HG03558 (cell line): ENCODE measurements around the gene CARS2.
"Not testable (repeated sequence)": the region's sequence is repeated elsewhere in the genome, so short reads cannot be mapped to it uniquely, and the experiment has no call there.

ENCODE experiments used
- ATAC-seq: cut with Tn5 transposase; IDR thresholded peaks from one replicate; pipeline ENCODE4 v1.9.1; 2021; ENCODE audit warnings: moderate number of reproducible peaks; ENCODE audit not compliant: unreplicated experiment; ENCODE audit errors: extremely low read depth

The CARS2 gene

DNA sequence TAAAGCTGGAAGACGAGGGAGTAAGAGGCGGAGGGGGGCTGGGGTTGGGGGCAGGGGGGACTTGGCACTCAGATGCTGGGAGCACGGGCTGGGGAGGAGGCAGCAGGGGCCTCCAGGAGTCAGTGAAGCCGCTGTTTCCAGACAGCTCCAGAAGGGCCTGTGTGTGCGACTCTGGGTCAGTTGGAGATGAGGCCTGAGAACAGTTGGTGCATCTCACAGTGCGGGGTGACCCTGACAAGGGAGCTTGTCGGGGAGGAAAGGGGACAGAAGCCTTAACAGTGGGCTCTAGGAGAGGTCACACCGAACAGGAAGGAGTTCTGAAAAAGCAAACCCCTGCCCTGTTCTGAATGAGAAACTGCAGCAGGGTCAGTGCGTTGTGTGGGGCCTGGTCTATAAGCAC, 79.4 kb downstream of the CARS2 start:
- ATAC-seq = no peak

DNA sequence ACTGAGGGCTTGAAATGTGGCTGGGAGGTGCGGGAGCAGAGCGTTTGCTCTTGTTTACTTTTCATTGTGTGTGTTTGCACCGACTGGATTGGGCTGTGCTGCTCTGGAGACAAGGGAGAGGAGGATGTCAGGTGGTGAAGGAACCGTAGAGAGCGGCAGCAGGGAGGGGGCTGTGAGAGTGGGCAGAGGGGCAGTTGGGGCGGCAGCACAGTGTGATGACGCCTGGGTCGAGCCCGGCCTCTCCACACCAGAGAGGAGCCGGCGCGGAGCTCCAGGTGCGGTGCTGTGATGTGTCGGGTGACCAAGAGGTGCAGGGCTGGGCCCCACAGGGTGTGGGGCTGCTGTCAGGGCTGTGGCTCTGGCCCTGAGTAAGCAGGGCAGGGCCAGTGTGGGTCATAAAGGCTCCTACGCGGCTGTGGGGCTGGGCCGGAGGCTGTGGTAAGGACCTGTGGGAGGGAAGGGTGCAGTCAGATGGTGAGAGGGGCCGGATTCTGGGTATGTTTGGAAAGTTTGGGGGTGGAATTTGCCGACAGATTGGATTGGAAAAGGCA, 80.1 kb downstream of the CARS2 start:
- no peak for ATAC-seq

DNA sequence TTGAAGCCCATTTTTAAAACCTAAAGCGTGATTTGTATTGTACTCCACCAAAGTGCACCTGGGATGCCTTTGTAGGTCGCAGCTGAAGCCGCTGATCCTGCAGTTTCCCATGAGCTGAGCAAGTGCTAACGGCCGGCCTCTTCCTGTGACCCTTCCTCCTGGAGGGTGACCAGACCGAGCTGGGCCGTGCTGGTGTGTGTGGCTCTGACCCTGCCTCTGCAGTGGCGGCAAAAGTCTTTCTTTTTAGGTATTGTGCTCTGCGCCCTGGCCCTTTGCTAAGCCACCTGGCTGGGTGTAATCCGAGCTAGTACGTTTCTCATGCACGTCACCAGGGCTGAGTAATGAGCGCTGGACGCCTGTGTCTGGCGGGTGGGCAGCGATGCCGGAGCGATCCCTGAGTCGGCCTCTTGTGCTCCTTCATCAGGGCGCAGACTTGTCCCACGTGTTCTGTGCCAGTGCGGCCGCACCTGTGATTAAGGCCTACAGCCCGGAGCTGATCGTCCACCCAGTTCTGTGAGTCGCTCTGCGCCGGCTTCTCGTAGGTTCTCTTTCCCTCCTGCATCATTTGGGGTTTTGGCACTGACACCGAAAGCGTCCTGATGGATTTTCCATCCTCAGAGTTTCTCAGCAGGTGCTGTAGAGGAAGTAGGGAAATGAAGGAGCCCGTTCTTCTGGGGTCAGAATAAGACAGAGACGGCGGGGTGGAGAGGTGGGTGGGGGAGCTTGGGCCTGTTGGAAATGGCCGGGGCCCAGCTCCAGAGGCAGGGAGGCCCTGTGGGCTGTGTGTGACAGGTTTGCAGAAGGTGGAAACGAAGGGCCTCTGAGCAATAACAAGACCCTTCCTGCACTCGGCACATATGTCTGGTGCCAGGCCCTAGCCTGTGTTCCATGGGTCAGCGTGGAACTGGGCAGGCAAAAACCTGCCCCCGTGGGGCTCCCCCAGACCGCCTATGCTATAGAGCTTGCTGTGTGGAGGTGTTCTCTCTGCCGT, 80.9 kb downstream of the CARS2 start:
- no peak for ATAC-seq

DNA sequence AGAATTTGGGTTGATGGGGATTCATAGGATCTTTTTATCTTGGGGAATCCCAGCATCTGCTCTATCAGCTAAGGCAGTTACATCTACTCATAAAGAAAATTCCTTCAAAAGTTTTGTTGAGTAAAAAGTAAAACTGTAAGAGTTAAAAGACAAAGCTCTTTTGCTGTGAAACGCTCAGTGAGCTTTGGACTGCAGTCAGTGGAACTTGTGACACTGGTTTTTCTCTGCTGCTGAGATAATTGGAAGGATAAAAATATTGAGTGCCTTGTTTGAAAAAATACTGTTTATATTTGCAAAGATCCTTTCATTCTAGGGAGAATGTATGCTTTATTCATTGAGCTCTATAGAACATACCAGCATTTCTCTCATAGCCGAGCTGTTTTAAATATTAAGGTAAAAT, 85.3 kb downstream of the CARS2 start:
- ATAC-seq = no peak

DNA sequence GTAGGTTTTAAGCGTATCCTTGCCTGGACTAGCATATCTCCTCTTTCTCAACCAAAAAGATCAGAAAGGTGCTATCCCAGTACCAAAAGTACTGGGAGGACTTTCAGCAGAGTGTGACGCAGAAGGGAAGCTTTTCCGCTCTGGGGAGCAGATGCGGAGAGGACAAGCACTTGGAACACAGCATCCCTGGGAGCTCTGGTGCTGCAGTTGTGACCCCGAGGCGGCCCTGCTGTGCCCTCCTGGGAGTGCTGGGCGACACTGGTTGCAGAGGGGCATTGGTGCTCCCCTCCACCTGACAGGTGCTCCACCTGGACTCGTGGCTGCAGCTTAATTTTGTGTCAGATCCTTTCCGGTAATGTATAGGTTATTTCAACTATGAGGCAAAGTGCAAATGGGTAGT, 87.1 kb downstream of the CARS2 start:
- no peak for ATAC-seq

DNA sequence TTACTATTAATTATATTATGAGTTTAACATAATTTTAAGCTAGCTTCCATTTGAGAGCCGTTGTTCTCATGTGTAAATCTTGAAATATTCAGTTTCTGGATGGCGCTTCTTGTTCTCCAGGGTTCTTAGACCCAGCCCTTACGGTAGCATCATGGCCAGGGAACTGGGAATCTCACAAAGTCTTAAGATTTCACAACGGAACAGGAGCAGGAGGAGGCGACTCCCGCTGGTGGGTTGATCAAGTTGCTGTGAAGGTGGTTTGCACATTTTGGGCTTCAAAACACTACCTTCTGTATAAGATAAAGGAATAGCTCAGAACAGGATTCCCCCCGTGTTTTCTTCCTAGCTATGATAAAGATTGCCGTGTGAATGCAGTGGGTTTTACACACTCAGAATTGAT, 87.7 kb downstream of the CARS2 start:
- no peak for ATAC-seq

DNA sequence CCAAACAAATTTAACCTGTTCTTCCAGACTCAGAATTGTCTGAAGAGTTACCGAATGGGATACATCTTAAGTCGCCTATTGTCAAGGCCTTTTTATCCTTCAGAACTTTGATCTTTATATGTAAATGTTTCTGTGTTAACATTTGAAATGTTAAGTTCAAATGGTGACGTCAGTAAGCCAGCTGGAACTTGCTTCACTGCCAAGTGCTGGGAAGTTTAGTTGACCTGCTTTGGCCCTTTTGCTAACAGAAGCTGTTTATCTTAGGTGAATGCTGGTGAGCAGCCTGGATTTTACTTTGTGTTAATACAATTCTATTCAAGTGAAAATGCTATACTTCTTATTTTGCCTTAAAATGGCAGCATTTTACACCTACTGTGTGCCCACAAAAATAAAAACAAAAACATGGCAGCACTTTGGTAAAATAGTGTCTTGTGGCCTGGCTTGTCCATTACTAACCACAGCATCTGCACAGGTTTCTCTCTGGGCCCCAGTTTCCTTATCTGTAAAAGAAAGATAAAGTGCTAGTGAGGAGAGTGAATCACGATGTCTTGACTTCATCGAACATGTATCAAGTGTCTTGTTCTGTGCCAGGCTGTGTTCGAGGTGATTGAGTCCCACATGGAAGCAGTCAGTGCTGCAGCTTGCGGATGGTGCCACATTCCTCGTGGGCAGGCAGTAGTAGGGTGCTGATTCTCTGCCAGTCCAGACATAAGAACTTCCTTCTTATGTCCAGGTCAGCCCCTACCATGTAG, 88.4 kb downstream of the CARS2 start:
- ATAC-seq = no peak

DNA sequence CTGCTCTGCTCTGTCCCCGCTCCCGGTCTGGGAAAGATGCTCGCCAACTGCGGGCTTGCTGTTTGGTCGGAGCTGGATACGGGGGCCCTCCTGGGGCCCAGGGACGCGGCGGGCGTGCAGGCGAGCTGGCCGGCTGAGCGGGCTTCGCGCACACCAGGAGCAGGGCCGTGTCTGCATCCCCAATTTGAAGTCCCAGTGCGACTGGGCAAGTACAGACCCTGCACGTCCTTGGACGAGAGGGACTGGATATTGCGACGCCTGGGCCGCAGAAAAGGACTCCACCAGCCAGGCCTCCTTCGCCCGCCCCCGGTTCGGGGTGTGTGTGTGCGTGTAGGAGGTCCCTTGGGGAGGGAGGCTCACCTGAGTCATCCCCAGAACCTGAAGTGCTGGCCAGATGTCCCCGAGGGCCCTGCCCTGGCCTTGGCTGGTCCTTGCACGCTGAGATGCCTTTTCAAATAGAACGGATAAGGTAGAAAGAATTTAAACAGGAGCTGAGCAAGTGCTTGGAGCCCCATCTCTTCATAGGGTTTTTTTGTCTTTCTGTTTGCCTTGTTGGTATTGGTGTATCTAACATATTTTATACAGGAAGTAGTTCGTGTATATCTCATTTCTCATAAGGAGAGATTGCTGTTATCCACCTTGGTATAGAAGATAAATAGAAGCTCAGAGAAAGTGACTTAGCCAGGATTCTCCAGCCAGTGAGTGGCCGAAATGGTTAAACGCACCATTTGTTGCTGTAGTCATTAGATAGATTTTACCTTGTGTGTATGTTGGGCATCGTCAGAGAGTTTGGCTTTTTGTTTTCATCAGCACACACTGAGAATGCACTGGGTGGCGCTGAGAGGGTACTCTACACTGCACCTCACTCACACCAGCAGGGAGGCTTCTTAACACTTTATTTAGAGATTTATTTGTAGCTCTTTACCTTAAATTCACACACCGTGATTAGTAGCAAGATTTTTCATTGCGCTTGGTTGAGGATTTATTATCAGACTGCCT, 89.5 kb downstream of the CARS2 start:
- ATAC-seq = no peak

DNA sequence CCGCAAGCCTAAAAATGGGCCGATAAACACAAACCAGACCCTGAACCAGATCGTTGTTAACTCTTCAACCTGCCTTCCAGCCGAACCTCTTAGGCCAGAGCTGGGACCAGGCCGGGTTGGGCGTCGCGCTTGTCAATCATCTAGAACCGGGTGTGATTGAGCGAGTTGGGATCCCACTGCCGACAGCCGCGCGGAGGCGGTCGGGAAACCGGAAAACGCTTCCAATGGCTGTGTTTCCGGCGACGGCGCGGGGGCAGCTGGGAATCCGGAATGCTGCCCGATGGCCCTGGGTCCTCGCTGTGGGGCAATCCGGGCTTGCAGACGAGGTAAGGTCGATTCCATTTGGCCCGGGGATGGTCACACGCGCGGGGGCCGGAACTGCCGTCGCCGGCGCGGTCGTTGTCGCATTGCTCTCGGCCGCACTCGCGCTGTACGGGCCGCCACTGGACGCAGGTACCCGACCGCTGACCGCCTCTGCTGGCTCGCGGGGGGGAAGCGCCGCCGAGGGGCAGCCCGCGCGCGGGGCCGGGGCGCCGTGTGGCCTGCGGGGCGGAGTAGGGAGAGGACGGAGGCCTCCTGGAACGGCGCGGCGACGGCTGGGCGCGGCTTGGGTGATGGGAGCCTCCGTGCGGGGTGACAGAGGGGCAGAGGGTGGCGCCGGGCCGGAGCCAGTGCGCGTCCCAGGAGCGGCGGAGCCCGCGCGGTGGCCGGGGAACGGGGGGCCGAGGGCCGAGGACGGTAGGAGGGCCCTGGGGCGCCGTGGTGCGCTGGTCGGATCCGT, 90.4 kb downstream of the CARS2 start, which contains the start of gene NAXD:
Gene NAXD (plus strand): TSS at position 224 of the 781 bp plus-strand sequence. CDS start 57 bp downstream, at position 281.
- ATAC-seq = peak; percentile 50

DNA sequence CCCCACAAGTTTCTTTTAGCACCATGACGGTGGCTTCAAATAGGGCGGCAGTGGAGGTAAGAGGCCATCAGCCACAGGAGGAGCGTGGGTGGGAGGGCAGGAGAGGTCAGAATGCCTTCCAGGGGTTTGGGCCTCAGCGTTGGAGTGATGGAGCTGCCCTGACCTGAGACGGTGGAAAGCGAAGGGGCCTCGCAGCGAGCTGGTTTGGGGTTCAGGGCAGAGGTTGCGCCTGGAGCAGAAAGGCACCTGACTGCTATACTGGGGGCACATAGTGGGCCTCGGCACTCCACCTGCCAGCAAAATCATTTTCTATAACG, 91.0 kb downstream of the CARS2 start:
- no peak for ATAC-seq

DNA sequence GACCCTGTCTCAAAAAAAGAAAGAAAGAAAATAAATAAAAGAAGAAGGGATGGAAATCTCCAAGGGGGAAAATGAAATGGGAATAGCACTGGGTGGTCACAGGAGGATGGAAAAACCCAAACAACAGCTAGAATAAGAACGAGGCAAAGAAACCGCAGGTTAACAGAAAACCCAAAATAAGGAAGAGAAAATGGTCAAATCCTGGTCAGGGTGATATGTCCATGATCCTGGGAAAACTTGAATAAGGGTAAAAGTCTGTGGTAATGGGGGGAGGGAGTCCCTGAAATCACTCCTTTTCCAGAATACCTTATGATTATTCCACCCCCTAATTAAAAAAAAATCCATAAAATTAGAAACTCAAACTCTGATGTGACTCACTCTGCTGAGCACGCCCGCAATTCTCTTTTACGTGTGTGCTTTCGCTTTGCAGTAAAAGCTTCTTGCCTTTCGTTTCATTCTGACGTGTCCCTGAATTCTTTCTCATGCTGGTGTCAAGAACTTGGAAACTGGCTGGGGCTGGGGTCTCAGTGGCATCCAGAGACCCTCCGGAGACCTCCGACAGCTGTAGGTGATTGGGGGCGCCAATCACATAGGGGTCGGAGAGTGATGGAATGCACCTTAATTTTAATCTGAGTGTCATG, 94.8 kb downstream of the CARS2 start:
- no peak for ATAC-seq

DNA sequence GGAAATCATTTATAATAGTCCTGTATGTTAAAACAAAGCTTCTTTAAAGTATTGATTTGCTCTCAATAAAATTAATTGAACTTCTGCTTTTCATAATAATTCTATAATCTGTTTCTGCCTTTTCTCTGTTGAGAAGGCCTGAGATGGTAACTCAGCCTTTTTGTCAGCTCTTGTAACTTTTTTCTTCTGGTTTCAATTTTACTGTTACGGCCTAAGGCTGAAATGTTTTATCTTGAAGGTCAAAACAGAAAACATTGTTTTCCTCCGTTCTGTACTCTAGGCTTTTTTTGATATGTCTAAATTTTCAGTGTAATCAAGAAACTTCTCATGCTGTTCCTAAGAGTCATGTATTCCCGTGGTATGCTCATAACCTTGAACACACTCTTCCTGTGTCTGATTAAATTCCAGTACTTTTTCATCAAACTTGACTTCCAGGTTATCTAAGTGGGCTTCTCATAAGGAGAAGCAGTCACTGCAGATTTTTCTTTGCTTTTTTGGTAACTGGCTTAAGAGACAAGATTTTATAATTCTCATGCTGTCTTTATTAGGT, 98.2 kb downstream of the CARS2 start:
- no peak for ATAC-seq

DNA sequence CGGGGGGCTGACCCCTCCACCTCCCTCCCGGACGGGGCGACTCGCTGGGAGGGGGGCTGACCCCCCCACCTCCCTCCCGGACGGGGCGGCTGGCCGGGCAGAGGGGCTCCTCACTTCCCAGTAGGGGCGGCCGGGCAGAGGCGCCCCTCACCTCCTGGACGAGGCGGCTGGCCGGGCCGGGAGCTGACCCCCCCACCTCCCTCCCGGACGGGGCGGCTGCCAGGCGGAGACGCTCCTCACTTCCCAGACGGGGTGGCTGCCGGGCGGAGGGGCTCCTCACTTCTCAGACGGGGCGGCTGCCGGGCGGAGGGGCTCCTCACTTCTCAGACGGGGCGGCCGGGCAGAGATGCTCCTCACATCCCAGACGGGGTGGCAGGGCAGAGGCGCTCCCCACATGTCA, 99.6 kb downstream of the CARS2 start:
- not testable (repeated sequence) for ATAC-seq

DNA sequence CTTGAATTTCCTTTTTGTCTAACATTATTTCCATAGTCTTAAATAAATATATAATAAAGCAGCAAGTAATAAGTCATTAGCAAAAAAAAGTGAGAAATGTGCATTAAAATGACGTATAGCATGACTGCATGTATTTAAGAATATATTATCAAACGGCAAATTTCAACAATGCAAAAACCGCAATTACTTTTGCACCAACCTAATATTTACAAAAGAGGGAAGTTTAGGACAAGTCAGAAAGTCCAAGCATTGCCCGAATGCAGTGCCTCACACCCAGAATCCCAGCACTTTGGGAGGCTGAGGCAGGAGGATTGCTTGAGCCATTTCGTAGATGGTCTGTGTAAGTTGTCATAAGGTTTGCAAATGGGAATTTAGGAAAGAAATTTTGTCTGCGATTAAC, 100.8 kb downstream of the CARS2 start:
- no peak for ATAC-seq

DNA sequence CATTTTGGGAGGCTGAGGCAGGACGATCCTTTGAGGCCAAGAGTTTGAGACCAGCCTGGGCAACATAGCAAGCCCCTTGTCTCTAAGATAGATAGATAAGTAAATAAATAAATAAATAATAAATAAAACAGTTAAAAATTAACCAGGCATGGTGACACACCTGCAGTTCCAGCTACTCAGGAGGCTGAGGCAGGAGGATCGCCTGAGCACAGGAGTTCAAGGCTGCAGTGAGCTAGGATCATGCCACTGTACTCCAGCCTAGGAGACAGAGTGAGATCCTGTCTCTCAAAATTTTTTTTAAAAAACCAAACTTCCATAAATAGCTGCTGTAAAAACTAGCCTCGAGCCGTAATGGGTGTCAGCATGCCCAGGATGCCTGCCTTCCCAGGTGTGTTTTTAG, 104.9 kb downstream of the CARS2 start:
- ATAC-seq = no peak

DNA sequence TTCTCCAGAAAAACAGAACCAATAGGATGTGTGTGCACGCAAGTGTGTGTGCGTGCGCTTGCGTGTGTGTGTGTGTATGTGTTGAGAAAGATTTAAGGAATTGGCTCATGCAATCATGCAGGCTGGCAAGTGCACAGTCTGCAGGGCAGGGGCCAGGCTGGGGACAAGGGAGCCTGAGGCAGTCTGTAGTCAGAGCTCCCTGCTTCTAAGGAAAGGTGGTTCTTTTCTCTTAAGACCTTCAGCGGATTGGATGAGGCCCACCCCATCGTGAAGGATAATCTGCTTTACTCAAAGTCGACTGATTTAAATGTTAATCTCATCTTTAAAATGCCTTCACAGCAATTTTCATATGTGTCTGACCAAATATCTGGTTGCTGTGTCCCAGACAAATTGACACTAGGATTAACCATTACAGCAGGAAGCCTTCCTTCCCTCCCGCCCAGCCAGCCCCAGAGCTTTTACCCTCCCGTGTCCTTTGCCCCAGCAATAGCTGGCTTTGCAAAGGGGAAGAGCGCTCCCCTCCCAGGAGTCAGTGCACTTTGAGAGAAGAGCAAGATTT, 105.6 kb downstream of the CARS2 start:
- ATAC-seq = no peak

DNA sequence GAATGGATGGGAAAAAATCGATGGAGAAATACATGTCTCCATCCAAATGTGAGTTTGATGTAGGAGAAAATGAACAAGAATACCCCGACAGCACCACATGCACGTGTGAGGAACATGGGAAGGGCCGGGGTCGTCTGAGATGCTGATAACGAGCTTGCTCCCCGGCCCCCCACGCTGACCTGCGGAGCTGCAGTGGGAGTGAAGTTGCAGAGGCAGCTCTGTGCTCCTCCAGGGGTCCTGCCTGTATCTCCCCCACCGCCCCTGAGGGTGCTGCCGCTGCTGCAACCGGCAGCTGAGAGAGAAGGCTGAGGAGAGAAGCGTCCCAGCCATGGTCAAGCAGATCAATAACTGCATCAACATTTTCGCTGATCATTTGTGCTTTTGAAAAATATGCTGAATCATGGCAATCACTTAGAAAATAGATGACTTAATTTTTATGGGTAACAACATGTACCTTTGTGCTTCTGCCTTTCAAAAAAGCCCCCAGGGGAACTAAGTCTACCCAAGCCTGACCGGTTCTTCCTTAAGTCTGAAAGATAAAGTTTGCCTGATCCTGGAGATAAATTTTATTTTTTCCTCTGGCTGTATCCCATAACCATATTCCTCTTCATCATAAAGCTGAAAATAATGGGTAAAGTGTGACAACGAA, 108.8 kb downstream of the CARS2 start:
- ATAC-seq = no peak
